ENCODE measurements around the gene RMND1. TPM values are rescaled to one million over a fixed set of nuclear protein-coding genes. Genes with fewer than 3 reads are reported as not detected.
"Not testable (repeated sequence)": the region's sequence is repeated elsewhere in the genome, so short reads cannot be mapped to it uniquely, and the experiment has no call there.

The RMND1 gene
- total RNA-seq, 1 donor from 2014 or later, result 28.6 TPM

- Mint-ChIP-seq H3K4me3 (no peak overlapping the region), H3K27me3 (no peaks in the 10 kb centered on the region), H3K9me3 (no peaks in the 10 kb centered on the region), H3K36me3 (no peaks in the 10 kb centered on the region), H3K4me1 (ENCODE audit: unreplicated experiment) (peaks cover 5% of the 10 kb centered on the region), H3K27ac (no peak overlapping the region)
- no peak for DNase-seq (ENCODE audit: extremely low spot score, unreplicated experiment)
- TF ChIP-seq CTCF (conservative IDR thresholded peaks at IDR 0.05), result peak; percentile 94
These were observed 24.0 kb upstream of the RMND1 start for GRCh38 chr6:151475653-151476523.

GRCh38 chr6:151464702-151465101 lies 12.8 kb upstream of the RMND1 start:
- Mint-ChIP-seq H3K4me3 (no peak overlapping the region), H3K36me3 (peaks cover 27% of the 10 kb centered on the region)

GRCh38 chr6:151461673-151462072 lies 9.7 kb upstream of the RMND1 start:
- peaks cover 7% of the 10 kb centered on the region for H3K4me1 Mint-ChIP-seq (ENCODE audit: unreplicated experiment)
- no peaks in the 10 kb centered on the region for H3K27me3 Mint-ChIP-seq
- no peak overlapping the region for H3K27ac Mint-ChIP-seq
- peaks cover 24% of the 10 kb centered on the region for H3K36me3 Mint-ChIP-seq
- no peak overlapping the region for H3K4me3 Mint-ChIP-seq
- no peaks in the 10 kb centered on the region for H3K9me3 Mint-ChIP-seq
- no peak for DNase-seq (ENCODE audit: extremely low spot score, unreplicated experiment)
- TF ChIP-seq CTCF (conservative IDR thresholded peaks at IDR 0.05), result no peak

More at GRCh38 chr6:151464702-151465101, 12.8 kb upstream of the RMND1 start:
- DNase-seq (ENCODE audit: extremely low spot score, unreplicated experiment), result no peak
- no peak overlapping the region for H3K27ac Mint-ChIP-seq
- TF ChIP-seq CTCF (conservative IDR thresholded peaks at IDR 0.05), result no peak
- no peaks in the 10 kb centered on the region for H3K27me3 Mint-ChIP-seq
- H3K4me1 Mint-ChIP-seq (ENCODE audit: unreplicated experiment), result no peaks in the 10 kb centered on the region
- H3K9me3 Mint-ChIP-seq, result no peaks in the 10 kb centered on the region

GRCh38 chr6:151455751-151456398 lies 3.9 kb upstream of the RMND1 start:
- H3K36me3 Mint-ChIP-seq, result peaks cover 20% of the 10 kb centered on the region
- not testable (repeated sequence) for H3K9me3 Mint-ChIP-seq; DNase-seq (ENCODE audit: extremely low spot score, unreplicated experiment); H3K27me3 Mint-ChIP-seq
- peaks cover 17% of the 10 kb centered on the region for H3K4me1 Mint-ChIP-seq (ENCODE audit: unreplicated experiment)
- H3K4me3 Mint-ChIP-seq, result peak overlapping the region; percentile 46
- peak overlapping the region; percentile 87 for H3K27ac Mint-ChIP-seq

GRCh38 chr6:151452750-151453427 lies 963 bp upstream of the RMND1 start:
- Mint-ChIP-seq H3K4me3 (peak overlapping the region; percentile 97), H3K27me3 (peaks cover 4% of the 10 kb centered on the region), H3K9me3 (no peaks in the 10 kb centered on the region), H3K4me1 (ENCODE audit: unreplicated experiment) (peaks cover 26% of the 10 kb centered on the region), H3K36me3 (peaks cover 27% of the 10 kb centered on the region), H3K27ac (peak overlapping the region; percentile 92)
- TF ChIP-seq CTCF (conservative IDR thresholded peaks at IDR 0.05), result no peak
- DNase-seq (ENCODE audit: extremely low spot score, unreplicated experiment), result no peak

Data from type B pancreatic cell (in vitro differentiated cells).